Measurements from ENCODE around the gene SLC17A3. TPM values are rescaled to one million over a fixed set of nuclear protein-coding genes. Genes with fewer than 3 reads are reported as not detected.

SLC17A3 gene
- polyA plus RNA-seq (2012; ENCODE audit: insufficient read length, low read depth): not detected

- TF ChIP-seq TAF1 (IDR thresholded peaks at IDR 0.05; ENCODE audit: borderline replicate concordance, insufficient read depth, low read length) (no peak), SIN3A (IDR thresholded peaks at IDR 0.05; ENCODE audit: borderline replicate concordance, insufficient read depth, low read length) (no peak), POLR2AphosphoS5 (IDR thresholded peaks at IDR 0.05; ENCODE audit: low read depth, low read length) (no peak), REST (IDR thresholded peaks at IDR 0.05; ENCODE audit: insufficient read depth in 1 of 2, low read depth in 2 of 2, low read length in 2 of 2) (no peak), FOXP2 (optimal IDR thresholded peaks at IDR 0.05; ENCODE audit: borderline replicate concordance, extremely low read depth, extremely low read length, insufficient read depth) (no peak)
These were observed at the start of gene SLC17A3 for GRCh38 chr6:25874118-25874517. TSS of gene SLC17A3 (minus strand) at chr6:25874243. CDS start at chr6:25868387, 5,856 bp downstream.

GRCh38 chr6:25922301-25922700 lies 48.3 kb upstream of the SLC17A3 start:
- TF ChIP-seq POLR2AphosphoS5 (IDR thresholded peaks at IDR 0.05; ENCODE audit: low read depth, low read length) (no peak), SIN3A (IDR thresholded peaks at IDR 0.05; ENCODE audit: borderline replicate concordance, insufficient read depth, low read length) (no peak), REST (IDR thresholded peaks at IDR 0.05; ENCODE audit: insufficient read depth in 1 of 2, low read depth in 2 of 2, low read length in 2 of 2) (no peak), TAF1 (IDR thresholded peaks at IDR 0.05; ENCODE audit: borderline replicate concordance, insufficient read depth, low read length) (no peak), FOXP2 (optimal IDR thresholded peaks at IDR 0.05; ENCODE audit: borderline replicate concordance, extremely low read depth, extremely low read length, insufficient read depth) (no peak)

DNA sequence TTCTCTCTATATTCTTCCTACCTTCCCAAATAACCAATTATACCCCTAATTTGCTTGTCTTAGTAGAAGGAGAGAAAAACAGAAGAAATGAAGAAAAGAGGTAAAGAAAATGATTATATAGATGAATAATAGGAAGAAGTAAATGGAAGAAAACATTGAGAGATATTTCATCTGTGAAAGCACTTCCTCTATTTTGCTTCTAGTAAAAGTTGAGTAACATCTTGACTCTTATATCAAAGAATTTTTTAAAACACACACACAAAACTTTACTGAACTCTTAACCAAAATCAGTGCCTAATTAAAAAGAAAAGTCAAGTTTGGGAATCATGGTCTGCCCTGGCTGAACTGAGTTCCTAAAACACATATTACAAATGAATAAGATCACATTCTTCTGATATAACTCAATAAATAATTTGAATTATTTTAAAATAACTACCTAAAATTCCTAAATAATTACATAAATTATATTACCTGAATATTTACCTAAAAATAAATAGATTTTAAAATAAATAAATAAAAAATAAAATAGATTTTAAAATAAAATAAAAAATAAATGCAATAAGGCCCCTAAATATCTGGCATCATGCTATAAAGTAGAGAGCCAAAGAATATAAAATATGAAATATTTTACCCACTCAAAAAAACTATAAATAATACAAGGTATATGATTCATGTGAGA lies 47.6 kb upstream of the SLC17A3 start:
- TF ChIP-seq SIN3A (IDR thresholded peaks at IDR 0.05; ENCODE audit: borderline replicate concordance, insufficient read depth, low read length) (no peak), TAF1 (IDR thresholded peaks at IDR 0.05; ENCODE audit: borderline replicate concordance, insufficient read depth, low read length) (no peak), REST (IDR thresholded peaks at IDR 0.05; ENCODE audit: insufficient read depth in 1 of 2, low read depth in 2 of 2, low read length in 2 of 2) (no peak), POLR2AphosphoS5 (IDR thresholded peaks at IDR 0.05; ENCODE audit: low read depth, low read length) (no peak), FOXP2 (optimal IDR thresholded peaks at IDR 0.05; ENCODE audit: borderline replicate concordance, extremely low read depth, extremely low read length, insufficient read depth) (no peak)

DNA sequence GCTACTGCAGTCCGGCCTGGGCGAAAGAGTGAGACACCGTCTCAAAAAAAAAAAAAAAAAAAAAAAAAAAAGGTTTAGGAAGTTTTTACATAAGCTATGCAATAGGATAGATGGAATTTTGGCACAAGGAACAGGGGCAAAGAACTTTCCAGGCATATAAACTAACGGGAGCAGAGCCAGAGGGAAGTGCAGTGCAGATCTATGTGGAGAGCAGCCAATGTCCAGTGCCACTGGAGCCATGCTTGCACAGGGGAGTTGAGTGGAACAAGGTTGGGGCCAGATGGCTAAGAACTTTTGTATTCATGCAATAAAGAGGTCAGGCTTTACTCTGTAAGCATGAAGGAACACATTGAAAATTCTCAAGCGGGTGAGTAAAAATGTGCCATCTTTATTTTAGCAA lies 45.6 kb upstream of the SLC17A3 start:
- TF ChIP-seq FOXP2 (optimal IDR thresholded peaks at IDR 0.05; ENCODE audit: borderline replicate concordance, extremely low read depth, extremely low read length, insufficient read depth) (no peak), TAF1 (IDR thresholded peaks at IDR 0.05; ENCODE audit: borderline replicate concordance, insufficient read depth, low read length) (no peak), POLR2AphosphoS5 (IDR thresholded peaks at IDR 0.05; ENCODE audit: low read depth, low read length) (no peak), REST (IDR thresholded peaks at IDR 0.05; ENCODE audit: insufficient read depth in 1 of 2, low read depth in 2 of 2, low read length in 2 of 2) (no peak), SIN3A (IDR thresholded peaks at IDR 0.05; ENCODE audit: borderline replicate concordance, insufficient read depth, low read length) (no peak)

Measured in PFSK-1 (cell line).